Common myeloid progenitor, CD34-positive (primary cell): ENCODE results near the gene TCF3.
"Not testable (repeated sequence)": the region's sequence is repeated elsewhere in the genome, so short reads cannot be mapped to it uniquely, and the experiment has no call there.

Experiments
- CTCF ChIA-PET: fragments of 350-600 bp; sonication (Branson Sonifier 250); formaldehyde crosslinking; loops from one replicate; lab custom pipeline; 2021; ENCODE audit warnings: antibody characterized with exemption; lab: Charles Lee
- POLR2A ChIA-PET: fragments of 350-600 bp; sonication (Branson Sonifier 250); formaldehyde crosslinking; loops from one replicate; lab custom pipeline; 2021; ENCODE audit warnings: antibody characterized with exemption; lab: Charles Lee
- DNase-seq, 3 donors: peaks; one replicate each; pipeline versions ENCODE4 v3.0.0 to v3.0.0-alpha.2; 2013
- H3K27ac ChIP-seq, 2 experiments: 1 replicate in 1 of 2; 2 replicates in 1 of 2; pipeline ENCODE4 v1.7.0; 2013; ENCODE audit warnings: inconsistent platforms in 2 of 2, low read length in 2 of 2, mild to moderate bottlenecking in 2 of 2, low read depth in 1 of 2, moderate library complexity in 1 of 2; ENCODE audit not compliant: severe bottlenecking in 2 of 2, insufficient read depth in 1 of 2, poor library complexity in 1 of 2
- H3K27me3 ChIP-seq, 5 experiments: replicated peaks in 2 of 5; 1 replicate in 3 of 5; 2 replicates in 2 of 5; pipeline versions ENCODE4 v1.6.1 to v1.7.0; 2013; ENCODE audit warnings: low read length in 4 of 5, mild to moderate bottlenecking in 2 of 5, moderate library complexity in 2 of 5, inconsistent platforms in 1 of 5; ENCODE audit not compliant: insufficient read depth in 5 of 5, control insufficient read depth in 4 of 5
- H3K36me3 ChIP-seq, 4 experiments: 1 replicate in 2 of 4; 2 replicates in 2 of 4; pipeline versions ENCODE4 v1.6.1 to v1.7.0; 2013; ENCODE audit warnings: low read length in 3 of 4, control low read depth in 1 of 4, mild to moderate bottlenecking in 1 of 4; ENCODE audit not compliant: control insufficient read depth in 4 of 4, insufficient read depth in 4 of 4
- H3K4me1 ChIP-seq, 4 experiments: 1 replicate in 3 of 4; 2 replicates in 1 of 4; pipeline versions ENCODE4 v1.6.1 to v1.7.1; 2013; ENCODE audit warnings: low read length in 3 of 4, mild to moderate bottlenecking in 3 of 4, control low read depth in 1 of 4, inconsistent platforms in 1 of 4, moderate library complexity in 1 of 4; ENCODE audit not compliant: control insufficient read depth in 4 of 4, insufficient read depth in 4 of 4; ENCODE audit errors: control extremely low read depth in 1 of 4
- H3K4me3 ChIP-seq, 7 experiments: 1 replicate in 4 of 7; 2 replicates in 3 of 7; pipeline versions ENCODE4 v1.5.1 to v1.7.0; 2013; ENCODE audit warnings: mild to moderate bottlenecking in 7 of 7, low read length in 6 of 7, moderate library complexity in 6 of 7, inconsistent platforms in 2 of 7, low read depth in 2 of 7, control low read depth in 1 of 7; ENCODE audit not compliant: insufficient read depth in 4 of 7, control insufficient read depth in 1 of 7; ENCODE audit errors: extremely low read depth in 1 of 7
- H3K9me3 ChIP-seq, 5 experiments: 1 replicate in 4 of 5; 2 replicates in 1 of 5; pipeline versions ENCODE4 v1.6.1 to v1.7.1; 2013; ENCODE audit warnings: low read length in 4 of 5, mild to moderate bottlenecking in 2 of 5, inconsistent platforms in 1 of 5, low read depth in 1 of 5, moderate library complexity in 1 of 5; ENCODE audit not compliant: control insufficient read depth in 4 of 5, insufficient read depth in 2 of 5; ENCODE audit errors: control extremely low read depth in 1 of 5
- WGBS: methylation state at CpG from one replicate; pipeline ENCODE4 v1.1.5; 2013; ENCODE audit not compliant: insufficient coverage; 5-methylcytosine and 5-hydroxymethylcytosine counted together

TCF3 gene

GRCh38 chr19:1665565-1666047 is 13.2 kb upstream of the TCF3 start:
- CTCF ChIA-PET: no interaction called here
- no peak for DNase-seq
- WGBS: 86% methylated on average over 9 of the region's 12 CpGs
- Histone ChIP-seq H3K4me1 (peaks cover 0 to 19% (median 14%) of the 10 kb centered on the region in 4 experiments), H3K27me3 (peaks cover 0 to 34% (median 7%) of the 10 kb centered on the region in 5 experiments), H3K4me3 (no peak overlapping the region), H3K27ac (no peak overlapping the region), H3K36me3 (no peaks in the 10 kb centered on the region), H3K9me3 (no peaks in the 10 kb centered on the region)
- POLR2A ChIA-PET: interaction anchor here (0.5 kb wide), 1 partner anchor 346 kb away, joined by 4 read pairs; no protein-coding TSS in a partner anchor

GRCh38 chr19:1663852-1664251 is 11.4 kb upstream of the TCF3 start:
- H3K36me3 ChIP-seq: no peaks in the 10 kb centered on the region
- POLR2A ChIA-PET: no interaction called here
- CTCF ChIA-PET: interaction anchor here (1.1 kb wide), 1 partner anchor 8 kb away, joined by 3 read pairs; no protein-coding TSS in a partner anchor
- no peak overlapping the region for H3K27ac ChIP-seq
- H3K27me3 ChIP-seq: peaks cover 0 to 18% (median 4%) of the 10 kb centered on the region in 5 experiments
- no peak overlapping the region for H3K4me3 ChIP-seq
- H3K4me1 ChIP-seq: peaks cover 0 to 16% (median 14%) of the 10 kb centered on the region in 4 experiments
- DNase-seq: no peak
- no peaks in the 10 kb centered on the region for H3K9me3 ChIP-seq
- WGBS: 92% methylated on average over 9 of the region's 13 CpGs

GRCh38 chr19:1663227-1663626 is 10.8 kb upstream of the TCF3 start:
- DNase-seq, H3K27ac ChIP-seq, H3K9me3 ChIP-seq, H3K4me3 ChIP-seq, POLR2A ChIA-PET, H3K36me3 ChIP-seq: not testable (repeated sequence)
- Histone ChIP-seq H3K27me3 (peaks cover 0 to 12% (median 1%) of the 10 kb centered on the region in 5 experiments), H3K4me1 (peaks cover 0 to 11% (median 10%) of the 10 kb centered on the region in 4 experiments)
- CTCF ChIA-PET: interaction anchor here (1.1 to 1.2 kb wide), 2 partner anchors 9 kb away, joined by 3 read pairs; no protein-coding TSS in a partner anchor
- WGBS: 93% methylated on average over 5 of the region's 7 CpGs

- Histone ChIP-seq H3K27me3 (peaks cover 0 to under 1% (median 0%) of the 10 kb centered on the region in 5 experiments), H3K27ac (no peak overlapping the region), H3K36me3 (no peaks in the 10 kb centered on the region), H3K4me3 (no peak overlapping the region), H3K9me3 (no peaks in the 10 kb centered on the region), H3K4me1 (no peaks in the 10 kb centered on the region)
- ChIA-PET POLR2A (no interaction called here), CTCF (interaction anchor here (1.2 kb wide), 1 partner anchor 11 kb away, joined by 3 read pairs; no protein-coding TSS in a partner anchor)
- 100% methylated on average over 1 of the region's 4 CpGs for WGBS
- no peak for DNase-seq
These were observed 9.6 kb upstream of the TCF3 start for GRCh38 chr19:1661995-1662394.

- no peak for DNase-seq
- no peaks in the 10 kb centered on the region for H3K36me3 ChIP-seq
- no peak overlapping the region for H3K27ac ChIP-seq
- H3K4me3 ChIP-seq: no peak overlapping the region
- H3K9me3 ChIP-seq: no peaks in the 10 kb centered on the region
- H3K4me1 ChIP-seq: peaks cover 0 to 9% (median 3%) of the 10 kb centered on the region in 4 experiments
- H3K27me3 ChIP-seq: no peaks in the 10 kb centered on the region
- POLR2A ChIA-PET: no interaction called here
- CTCF ChIA-PET: no interaction called here
- 89% methylated on average over 3 of the region's 4 CpGs for WGBS
These were observed 6.6 kb upstream of the TCF3 start for GRCh38 chr19:1659084-1659427.

GRCh38 chr19:1658150-1659083 is 6.0 kb upstream of the TCF3 start:
- H3K36me3 ChIP-seq: no peaks in the 10 kb centered on the region
- WGBS: 82% methylated on average over 32 of the region's 33 CpGs
- no peak overlapping the region for H3K27ac ChIP-seq
- peaks cover 0 to 9% (median 3%) of the 10 kb centered on the region in 4 experiments for H3K4me1 ChIP-seq
- ChIA-PET POLR2A (no interaction called here), CTCF (no interaction called here)
- H3K9me3 ChIP-seq: no peaks in the 10 kb centered on the region
- H3K27me3 ChIP-seq: no peaks in the 10 kb centered on the region
- no peak overlapping the region for H3K4me3 ChIP-seq
- no peak for DNase-seq

- POLR2A ChIA-PET: no interaction called here
- H3K9me3 ChIP-seq: no peaks in the 10 kb centered on the region
- WGBS: 88% methylated on average over 9 of the region's 17 CpGs
- H3K36me3 ChIP-seq: no peaks in the 10 kb centered on the region
- H3K27me3 ChIP-seq: no peaks in the 10 kb centered on the region
- H3K4me3 ChIP-seq: no peak overlapping the region
- DNase-seq: no peak
- H3K4me1 ChIP-seq: peaks cover 0 to 11% (median 4%) of the 10 kb centered on the region in 4 experiments
- CTCF ChIA-PET: no interaction called here
- H3K27ac ChIP-seq: no peak overlapping the region
These were observed 5.3 kb upstream of the TCF3 start for GRCh38 chr19:1657746-1658145.
